HG03060 (cell line): ENCODE results near the gene CHRDL1.
"Not testable (repeated sequence)": the region's sequence is repeated elsewhere in the genome, so short reads cannot be mapped to it uniquely, and the experiment has no call there.

Source experiments
- ATAC-seq: cut with Tn5 transposase; IDR thresholded peaks from one replicate; pipeline ENCODE4 v1.9.1; 2021; ENCODE audit warnings: low read depth, moderate number of reproducible peaks; ENCODE audit not compliant: unreplicated experiment

The CHRDL1 gene, protein sequence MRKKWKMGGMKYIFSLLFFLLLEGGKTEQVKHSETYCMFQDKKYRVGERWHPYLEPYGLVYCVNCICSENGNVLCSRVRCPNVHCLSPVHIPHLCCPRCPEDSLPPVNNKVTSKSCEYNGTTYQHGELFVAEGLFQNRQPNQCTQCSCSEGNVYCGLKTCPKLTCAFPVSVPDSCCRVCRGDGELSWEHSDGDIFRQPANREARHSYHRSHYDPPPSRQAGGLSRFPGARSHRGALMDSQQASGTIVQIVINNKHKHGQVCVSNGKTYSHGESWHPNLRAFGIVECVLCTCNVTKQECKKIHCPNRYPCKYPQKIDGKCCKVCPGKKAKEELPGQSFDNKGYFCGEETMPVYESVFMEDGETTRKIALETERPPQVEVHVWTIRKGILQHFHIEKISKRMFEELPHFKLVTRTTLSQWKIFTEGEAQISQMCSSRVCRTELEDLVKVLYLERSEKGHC

DNA sequence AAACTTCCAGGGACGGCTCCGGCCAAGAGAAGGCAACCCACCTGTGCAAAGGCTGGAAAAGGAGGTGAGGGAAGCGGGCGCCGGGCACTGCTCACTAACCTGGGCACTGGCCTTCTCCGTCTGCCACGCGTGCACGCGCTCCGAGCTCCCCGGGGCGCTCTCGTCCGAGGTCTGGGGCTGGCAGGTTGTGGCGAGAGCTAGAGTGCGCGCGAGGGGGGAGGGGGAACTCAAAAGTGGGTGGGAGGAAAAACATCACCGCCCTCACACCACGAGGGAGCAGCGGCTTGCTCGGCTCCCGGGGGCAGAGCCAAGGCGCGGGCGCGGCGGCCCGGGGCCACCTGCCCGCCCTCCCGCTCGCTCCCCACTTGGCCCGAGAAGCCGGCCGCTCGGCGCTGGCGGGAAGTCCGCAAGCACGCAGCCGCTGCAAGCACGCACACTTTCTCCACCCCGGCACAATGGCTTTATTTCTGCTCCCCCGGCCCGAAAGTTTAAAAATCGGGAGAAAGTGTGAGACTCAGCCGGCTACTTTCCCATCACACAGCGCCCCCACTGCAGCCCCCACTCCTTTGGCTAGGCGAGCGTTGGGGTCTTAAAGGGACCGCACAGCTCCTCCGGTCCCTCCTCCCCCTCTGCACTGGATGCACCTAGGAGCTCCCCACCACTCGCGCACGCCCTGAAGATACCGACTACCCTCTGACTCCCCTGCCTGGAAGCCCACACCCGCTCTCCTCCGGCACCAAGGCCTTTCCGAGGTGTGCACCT is at the start of gene CHRDL1:
CHRDL1 (minus strand) TSS at position 173 of the 762 bp plus-strand sequence. CDS start 3,636 bp downstream, outside the sequence.
- no peak for ATAC-seq

DNA sequence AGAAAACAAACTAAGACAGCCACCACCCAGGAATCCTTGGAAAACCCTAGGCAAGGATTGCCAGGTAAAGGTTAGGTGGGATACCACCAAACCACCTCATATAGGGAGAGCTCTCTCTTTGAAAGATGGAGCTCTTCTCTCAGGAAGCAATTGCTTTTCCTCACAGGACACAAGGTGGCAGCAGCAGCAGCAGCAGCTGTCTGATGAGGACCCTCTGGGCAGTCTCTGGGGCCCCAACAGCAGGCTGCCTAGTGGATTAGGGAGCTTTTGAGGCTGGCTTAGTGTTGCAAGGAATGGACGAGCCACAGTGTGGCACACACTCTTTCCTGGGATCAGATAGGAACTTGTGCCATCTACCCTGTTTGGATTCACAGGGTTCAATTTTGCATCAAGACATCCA is 41.4 kb upstream of the CHRDL1 start:
- ATAC-seq, result no peak

DNA sequence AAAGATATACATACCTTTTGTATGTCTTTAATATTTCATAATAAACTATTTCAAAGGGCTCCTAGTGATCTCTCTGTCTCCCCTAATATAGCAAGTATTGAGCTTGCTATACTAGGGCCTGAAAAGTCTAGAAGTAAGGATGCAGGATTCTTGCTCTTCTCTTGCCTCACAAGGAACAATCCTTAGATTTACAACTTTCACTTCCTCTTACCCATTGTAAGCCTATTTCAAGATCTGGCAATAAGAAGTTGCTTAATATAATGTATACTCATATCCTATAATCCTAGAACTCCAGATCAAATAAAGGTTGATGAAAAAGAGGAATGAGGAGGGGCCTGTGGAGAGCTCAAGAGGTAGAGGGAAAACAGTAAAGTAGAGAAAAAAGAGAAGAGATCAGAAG is 40.8 kb upstream of the CHRDL1 start:
- ATAC-seq, result no peak

DNA sequence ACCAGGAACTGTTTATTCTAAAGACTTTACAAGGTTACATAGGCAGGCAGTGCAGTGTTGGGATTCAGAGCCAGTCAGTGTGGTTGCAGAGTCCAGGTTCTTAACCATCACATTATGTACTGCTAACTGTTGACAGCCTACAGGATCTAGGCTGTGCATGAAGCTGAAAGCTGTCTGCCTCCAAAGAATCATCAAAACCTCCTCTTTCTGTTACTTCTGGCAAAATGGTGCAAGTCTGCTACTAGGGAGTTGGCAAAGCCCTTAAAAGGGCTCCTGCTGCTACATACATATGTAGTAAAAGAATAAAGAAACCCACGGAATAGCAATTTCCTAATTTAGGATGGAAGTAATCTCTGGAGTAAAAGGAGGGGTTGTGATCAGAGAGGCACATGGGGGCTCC is 40.4 kb upstream of the CHRDL1 start:
- ATAC-seq, result no peak

DNA sequence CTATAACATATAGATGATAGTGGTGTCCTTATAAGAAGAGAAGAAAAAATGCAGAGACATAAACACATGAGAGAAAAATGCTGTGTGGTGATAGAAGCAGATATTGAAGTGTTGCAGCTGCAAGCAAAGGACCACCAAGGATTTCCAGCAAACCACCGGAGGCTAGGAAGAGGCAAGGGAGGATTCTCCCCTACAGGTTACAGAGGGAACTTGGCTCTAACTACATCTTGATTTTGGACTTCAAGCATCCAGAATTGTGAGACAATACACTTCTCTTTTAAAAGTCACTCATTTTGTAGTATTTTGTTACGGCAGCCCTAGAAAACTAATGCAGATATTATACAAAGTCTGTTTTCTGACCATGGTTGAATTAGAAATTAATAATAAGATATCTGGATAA is 30.4 kb upstream of the CHRDL1 start:
- no peak for ATAC-seq

DNA sequence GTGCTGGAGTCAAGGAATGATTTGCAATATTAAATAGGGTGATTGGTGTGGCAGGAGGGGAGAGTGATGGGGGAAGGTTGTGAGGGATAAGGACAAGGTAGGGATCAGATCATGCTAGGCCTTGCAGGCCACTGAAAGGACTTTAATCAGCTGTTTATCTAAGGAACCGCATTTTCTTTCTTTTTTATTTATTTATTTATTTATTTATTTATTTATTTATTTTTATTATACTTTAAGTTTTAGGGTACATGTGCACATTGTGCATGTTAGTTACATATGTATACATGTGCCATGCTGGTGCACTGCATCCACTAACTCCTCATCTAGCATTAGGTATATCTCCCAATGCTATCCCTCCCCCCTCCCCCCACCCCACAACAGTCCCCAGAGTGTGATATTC is 20.9 kb upstream of the CHRDL1 start:
- ATAC-seq, result not testable (repeated sequence)

DNA sequence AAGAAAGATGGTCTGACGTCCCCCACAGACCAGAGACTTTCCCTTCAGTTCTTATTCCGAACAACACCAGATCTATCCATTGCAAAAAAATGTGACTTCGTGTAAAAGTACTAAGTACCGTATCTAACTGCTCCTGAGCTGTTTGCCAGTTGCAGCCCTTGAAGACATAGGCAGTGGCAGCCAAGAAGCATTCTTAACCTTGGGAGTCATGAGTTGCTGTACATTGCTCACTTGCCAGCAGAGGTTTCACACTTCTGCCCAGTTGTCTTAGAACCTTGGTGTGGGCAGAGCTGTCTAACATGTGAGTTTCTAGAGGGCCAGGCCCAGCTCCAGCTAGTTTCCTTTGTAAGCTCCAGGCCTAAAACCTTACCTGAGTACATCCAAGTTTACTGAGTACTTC is 10.5 kb upstream of the CHRDL1 start:
- ATAC-seq, result no peak

DNA sequence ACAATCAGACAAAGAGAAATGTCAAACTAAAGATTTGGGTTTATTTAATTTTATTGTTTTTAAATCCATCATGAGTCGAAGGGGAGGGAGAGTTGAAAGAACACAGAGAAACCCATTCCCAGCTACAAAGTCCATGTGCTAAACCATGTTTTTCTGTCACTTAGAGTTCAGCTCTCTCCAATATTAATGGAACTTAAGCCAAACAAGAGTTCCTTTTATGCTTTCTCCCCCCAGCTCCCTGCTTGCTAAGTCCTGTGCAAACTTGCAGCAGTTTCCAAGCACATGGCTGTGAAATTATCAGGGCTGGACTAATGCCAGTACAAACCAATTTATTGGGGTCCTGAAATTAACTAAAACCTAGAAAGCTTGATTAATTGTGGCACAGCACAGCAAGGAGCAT is 9.7 kb upstream of the CHRDL1 start:
- ATAC-seq, result no peak

DNA sequence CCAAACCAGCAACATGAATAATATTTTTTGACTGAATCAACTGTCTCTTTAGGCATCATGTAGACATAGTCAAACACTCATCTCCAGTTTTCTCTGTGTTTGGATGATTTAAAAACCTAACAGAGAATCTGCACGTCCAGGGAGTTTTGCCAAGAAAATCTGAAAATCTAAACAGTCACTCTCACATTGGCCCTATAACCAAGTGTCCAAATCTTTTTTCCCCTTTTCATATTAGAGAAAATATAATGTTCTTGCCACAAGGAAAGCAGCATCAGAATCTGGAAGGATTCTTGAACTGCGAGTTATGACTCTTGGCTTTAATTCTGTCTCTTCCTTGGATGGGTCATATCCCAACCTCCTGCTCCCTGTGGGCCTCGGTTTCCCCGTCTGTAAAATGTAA is 8.8 kb upstream of the CHRDL1 start:
- no peak for ATAC-seq

DNA sequence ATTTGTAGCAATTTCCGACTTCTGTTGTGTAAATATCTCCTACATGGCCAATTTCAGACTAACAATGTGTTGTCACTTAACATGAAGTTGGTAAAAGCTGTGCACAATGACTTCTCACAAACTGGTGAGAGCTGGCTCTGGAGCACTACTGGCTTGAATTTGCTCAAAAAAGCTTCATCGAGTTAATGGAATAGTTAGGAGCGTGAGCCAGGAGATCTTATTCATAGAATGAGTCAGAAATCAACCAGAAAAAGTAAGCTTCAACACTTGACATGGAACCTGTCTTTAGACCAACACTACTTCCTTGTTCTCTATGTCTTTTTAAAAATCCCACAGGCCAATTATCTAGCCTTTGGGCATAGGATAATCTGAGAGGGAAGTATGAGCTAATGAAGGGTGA is 7.9 kb upstream of the CHRDL1 start:
- no peak for ATAC-seq

DNA sequence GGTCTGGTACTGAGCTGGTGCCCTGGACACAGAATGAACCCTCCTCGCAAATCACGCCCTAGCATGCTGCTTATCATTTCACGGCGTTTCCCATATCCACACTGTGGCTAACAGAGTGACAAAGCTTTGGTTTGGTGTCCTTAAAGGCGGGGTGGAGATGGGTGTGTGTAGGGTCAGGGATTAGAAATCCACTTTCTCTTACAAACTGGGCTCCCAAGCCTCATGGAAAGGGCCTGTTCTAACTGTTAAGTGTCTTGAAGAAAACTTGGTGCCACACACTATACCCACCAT is 735 bp upstream of the CHRDL1 start:
- no peak for ATAC-seq

DNA sequence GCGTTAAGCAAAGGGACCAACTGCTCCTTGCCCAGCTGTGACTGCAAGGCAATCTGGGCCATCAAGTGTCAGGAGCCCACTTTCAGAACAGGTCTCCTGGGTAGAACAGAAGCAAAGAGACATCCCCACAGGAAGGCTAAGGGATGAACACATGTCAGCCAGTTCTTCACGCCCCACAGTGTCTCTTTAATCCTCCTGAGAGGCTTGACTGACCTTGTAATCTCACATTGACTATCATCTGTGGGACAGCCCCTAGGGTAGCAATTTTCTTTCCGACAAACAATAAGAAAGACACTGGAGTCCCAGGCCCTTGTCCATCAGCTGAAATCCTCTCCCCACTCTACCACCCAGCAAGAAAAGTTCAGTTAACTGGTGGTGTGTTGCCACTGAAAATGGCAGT is 1.0 kb downstream of the CHRDL1 start:
- no peak for ATAC-seq

DNA sequence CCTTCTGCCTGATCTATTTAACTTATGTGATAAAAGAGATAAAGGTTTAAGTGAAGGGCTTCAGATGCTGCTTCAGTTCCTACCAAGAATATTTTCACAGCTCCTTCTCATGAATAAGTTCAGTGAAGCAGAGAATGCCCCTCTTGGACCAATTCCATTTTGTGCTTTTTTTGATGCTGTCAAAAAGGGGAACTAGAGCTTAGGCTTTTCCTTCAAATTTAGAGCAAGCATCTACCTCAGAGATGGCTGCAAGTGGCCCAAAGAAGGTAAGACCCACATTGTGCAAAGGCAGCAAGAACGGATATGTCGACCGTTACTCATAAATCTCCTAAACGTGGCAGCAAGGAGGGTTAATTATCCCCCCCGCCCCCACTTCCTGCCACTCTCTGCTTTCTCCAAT is 4.5 kb downstream of the CHRDL1 start:
- ATAC-seq, result no peak

DNA sequence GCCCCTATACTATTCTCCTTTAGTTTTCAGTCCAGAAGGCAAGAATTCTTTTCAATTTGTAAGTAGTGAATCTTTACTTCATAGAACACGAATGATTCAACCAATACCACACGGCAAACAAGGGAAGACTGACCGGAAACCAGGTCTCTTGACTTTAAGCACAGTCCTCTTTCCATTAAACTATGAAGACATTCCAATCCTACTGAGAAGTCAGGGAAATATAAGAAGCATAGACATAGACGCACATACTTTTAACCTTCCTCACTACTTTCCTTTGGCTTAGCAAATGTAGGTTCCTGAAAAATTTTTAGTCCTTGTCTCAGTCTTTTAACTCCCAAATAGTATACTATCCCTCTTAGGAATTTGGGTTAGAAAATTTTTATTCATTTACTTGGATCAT is 9.1 kb downstream of the CHRDL1 start:
- ATAC-seq, result no peak

DNA sequence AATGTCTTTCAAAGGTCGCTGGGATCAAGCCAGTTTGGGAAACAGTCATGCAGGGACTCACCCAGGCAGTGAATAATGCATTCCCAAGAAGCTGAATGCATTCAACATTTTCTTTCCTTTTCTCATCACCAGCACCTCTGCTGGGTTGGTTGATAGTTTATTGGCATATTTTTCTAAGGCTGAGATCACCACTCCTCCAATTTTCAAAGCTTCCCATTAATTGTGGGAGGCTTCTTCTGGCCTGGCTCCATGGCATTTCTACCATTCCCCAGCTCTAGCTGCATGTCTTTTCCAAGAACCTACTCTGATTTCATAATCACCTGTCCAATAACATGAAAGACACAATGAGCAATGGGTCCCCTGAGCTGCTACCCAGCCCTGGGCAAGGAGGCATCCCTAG is 35.8 kb downstream of the CHRDL1 start:
- no peak for ATAC-seq

DNA sequence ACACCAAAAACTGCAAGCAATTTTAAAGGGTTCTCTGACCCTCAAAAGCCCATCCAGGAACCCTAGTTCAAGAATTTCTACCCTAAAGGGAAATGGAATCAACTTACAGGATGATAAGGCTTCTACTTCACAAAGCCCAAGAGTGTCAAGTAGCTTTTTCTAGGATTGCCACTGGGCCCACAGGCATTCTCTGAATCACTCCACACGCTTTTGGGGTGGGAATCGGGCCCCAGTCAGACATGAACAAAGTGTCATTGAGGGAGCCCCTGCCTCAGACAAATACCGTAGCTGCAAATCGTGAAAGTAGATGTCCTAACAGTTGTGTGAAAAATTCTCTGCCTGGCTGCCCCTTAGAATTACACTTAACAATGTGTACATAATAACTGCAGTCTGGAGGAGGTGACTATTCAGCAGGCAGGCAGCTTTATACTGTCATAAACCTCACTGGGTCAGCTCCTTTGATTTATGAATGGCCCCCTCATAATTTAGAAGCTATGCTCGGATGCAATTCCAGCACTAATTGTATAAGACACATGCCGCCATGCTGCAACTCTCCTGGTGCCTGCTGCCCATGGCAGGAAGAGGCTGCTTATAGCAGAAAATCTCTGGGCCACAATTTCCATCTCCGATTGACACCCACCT is 36.7 kb downstream of the CHRDL1 start:
- no peak for ATAC-seq

DNA sequence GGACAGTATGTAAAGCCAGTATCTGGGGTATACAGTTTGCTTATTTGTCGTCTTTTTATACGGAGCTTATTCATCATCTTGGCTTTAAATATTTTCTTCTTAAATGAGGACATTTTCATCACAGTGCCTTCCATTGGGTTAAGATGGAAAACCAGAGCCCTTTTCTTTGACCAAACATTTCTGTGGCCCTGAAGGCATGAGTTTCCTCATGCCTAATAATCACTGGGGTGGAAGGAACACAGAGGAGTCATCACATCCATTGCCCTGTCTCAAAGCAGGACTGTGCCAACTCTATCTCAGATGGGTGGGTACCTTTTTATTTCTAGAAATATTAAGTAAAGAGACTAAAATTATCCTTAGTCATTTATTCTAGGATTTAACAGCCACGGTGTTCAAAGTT is 40.0 kb downstream of the CHRDL1 start:
- no peak for ATAC-seq

DNA sequence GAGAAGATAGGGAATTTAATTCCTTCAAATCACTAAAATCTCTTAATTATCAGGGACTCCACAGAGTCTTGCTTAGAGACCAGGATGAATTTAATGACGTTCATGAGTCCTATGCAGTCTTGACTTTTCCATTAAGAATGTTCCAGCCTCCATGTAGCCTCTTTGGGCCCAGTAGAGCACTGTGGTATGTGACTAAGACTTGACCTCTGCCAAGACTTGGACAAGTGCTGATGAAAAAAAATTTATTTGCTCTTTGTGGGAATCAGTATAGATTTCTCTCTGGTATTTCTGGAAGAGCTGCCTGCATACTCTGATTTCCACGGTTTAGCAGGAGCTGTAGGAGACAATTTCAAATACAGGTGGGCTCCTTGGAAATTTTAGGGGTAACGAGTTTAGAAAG is 40.6 kb downstream of the CHRDL1 start:
- no peak for ATAC-seq

DNA sequence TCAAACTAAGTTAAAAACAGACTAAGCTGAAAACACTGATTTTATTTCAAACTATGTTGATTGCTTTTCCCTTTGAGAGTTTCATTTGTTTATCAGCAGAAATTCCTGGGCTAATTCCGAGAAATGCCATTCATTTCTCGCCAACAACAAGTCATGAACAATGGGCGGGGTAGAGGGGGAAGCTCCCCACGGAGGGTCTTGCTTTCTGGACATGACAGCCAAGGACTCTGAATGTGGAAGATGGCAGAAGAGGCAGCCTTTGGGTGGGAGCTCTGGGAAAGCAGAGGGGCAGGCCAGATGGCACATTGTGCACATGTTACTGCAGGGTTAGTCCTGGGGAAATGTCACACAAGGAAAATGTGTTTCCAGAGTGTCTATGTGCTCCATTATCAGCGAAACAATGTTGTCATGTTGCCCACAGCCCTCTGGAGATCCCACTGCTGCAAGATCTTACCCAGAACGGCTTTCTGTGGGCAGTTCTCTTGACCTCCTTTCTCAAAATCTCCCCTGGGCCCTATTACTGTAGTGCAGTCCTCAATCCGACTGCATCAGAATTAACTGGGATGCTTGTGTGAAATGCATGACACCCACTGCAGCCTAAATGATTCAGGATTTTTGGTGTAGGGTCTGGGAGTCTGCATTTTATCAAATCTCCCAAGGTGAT is 45.0 kb downstream of the CHRDL1 start:
- ATAC-seq, result no peak

DNA sequence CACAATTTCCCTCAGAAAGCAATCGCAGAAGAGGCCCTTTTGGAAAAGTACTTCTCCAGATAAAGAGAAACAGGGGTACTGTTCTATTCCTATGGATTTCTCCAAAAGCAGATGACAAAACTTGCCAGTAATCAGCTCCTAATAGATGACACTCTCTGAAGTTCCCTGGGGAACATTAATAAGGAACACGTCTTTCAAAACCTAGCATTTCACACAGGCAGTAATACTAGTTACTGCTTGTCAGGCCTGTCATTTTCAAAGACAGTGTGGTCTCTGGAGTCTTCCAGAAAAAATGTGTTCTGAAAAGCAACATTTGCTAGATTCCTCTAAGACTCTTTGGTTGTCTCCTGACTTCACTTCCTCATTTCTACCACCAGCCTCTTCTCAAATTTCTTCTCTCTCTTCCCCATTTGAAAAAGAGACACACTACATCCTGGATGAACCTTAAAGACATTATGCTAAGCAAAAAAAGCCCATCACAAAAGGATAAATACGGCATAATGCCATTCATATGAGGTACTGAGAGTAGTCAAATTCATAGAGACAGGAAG is 47.3 kb downstream of the CHRDL1 start:
- ATAC-seq, result no peak

DNA sequence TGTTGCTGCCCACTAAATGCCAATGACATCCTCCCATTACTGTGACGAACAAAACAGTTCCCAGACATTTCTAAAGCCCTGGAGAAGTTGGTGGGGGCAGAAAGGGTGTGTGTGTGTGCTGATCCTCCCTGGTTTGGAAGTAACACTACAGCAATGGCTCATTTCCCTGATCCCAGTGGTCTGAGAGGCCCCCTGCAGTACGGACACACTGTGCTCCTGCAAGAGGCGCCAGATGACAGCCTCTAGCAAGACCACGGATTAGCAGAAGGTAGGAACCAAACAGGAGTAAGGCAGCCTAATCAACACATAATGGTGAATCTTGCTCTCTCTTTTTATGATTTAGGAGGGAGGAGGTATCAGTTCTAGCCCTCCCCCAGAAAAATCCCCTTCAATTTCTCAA is 49.6 kb downstream of the CHRDL1 start:
- no peak for ATAC-seq
